ENCODE results near the gene ADAMTS9. TPM values are rescaled to one million over a fixed set of nuclear protein-coding genes. Genes with fewer than 3 reads are reported as not detected.

ADAMTS9 gene
- total RNA-seq, 1 experiment from 2014 or later = 0.46 TPM

GRCh38 chr3:64509206-64509605 lies 178.6 kb downstream of the ADAMTS9 start:
- H2BK5ac ChIP-seq (ENCODE audit: insufficient read length, low read length) = no peak overlapping the region
- H3K4me1 ChIP-seq (ENCODE audit: insufficient read depth, low read length) = no peaks in the 10 kb centered on the region
- H2BK12ac ChIP-seq (ENCODE audit: insufficient read length, low read depth, low read length) = no peak overlapping the region
- H3K79me1 ChIP-seq (ENCODE audit: insufficient read depth, low read depth, low read length, poor library complexity, severe bottlenecking) = no peaks in the 10 kb centered on the region
- Mint-ChIP-seq H3K27me3 (ENCODE audit: low read depth) (peaks cover 2% of the 10 kb centered on the region; the same call in 1 of the 2 replicates), H3K36me3 (ENCODE audit: insufficient read depth in 1 of 3, low read depth in 3 of 3) (no peaks in the 10 kb centered on the region), H3K4me1 (0 out of 4 replicates have a peak, but pooled peaks cover 0 to 2% of the 10 kb centered on the region in 2 experiments), H3K4me3 (no peak overlapping the region), H3K27ac (no peak overlapping the region), H3K9me3 (no peaks in the 10 kb centered on the region)
- H4K20me1 ChIP-seq (ENCODE audit: control insufficient read depth, insufficient read depth, insufficient read length) = no peaks in the 10 kb centered on the region
- no CpG with 5 or more reads among the region's 5 CpGs for WGBS (ENCODE audit: extremely low coverage, insufficient read length, low lambda C conversion rate)
- H3T11ph ChIP-seq (ENCODE audit: low read length) = no peak overlapping the region
- H3K9me3 ChIP-seq (ENCODE audit: control insufficient read depth, low read depth, low read length) = no peaks in the 10 kb centered on the region
- H3K79me2 ChIP-seq (ENCODE audit: insufficient read depth, low read length) = no peaks in the 10 kb centered on the region
- no peak overlapping the region for H3K27ac ChIP-seq (ENCODE audit: insufficient read length, low read depth, low read length)
- no peak overlapping the region for H4K5ac ChIP-seq (ENCODE audit: insufficient read length, low read depth, low read length)
- H3K18ac ChIP-seq (ENCODE audit: insufficient read length, low read depth, low read length) = no peak overlapping the region
- H3K9ac ChIP-seq (ENCODE audit: extremely low read depth, insufficient read length, low read length) = no peak overlapping the region
- H3K23ac ChIP-seq (ENCODE audit: insufficient read length, low read depth, low read length) = no peak overlapping the region
- no peak overlapping the region for H3K4ac ChIP-seq (ENCODE audit: low read depth, low read length)
- no peaks in the 10 kb centered on the region for H3K23me2 ChIP-seq (ENCODE audit: insufficient read length, low read depth, low read length, poor library complexity, severe bottlenecking)
- DNase-seq = no peak
- H2BK15ac ChIP-seq (ENCODE audit: low read depth, low read length) = no peak overlapping the region
- H2AK5ac ChIP-seq (ENCODE audit: insufficient read length, low read length) = no peak overlapping the region
- no peaks in the 10 kb centered on the region for H3K27me3 ChIP-seq (ENCODE audit: insufficient read depth, low read length)
- no peak overlapping the region for H3K56ac ChIP-seq (ENCODE audit: insufficient read length, low read depth, low read length)
- H2AFZ ChIP-seq (ENCODE audit: low read length) = no peak overlapping the region
- H3K4me2 ChIP-seq (ENCODE audit: insufficient read depth, insufficient read length, low read length) = no peak overlapping the region
- H2BK120ac ChIP-seq (ENCODE audit: low read depth, low read length, poor library complexity, severe bottlenecking) = no peak overlapping the region
- TF ChIP-seq CTCF (conservative IDR thresholded peaks at IDR 0.05) = no peak
- H2BK20ac ChIP-seq (ENCODE audit: low read depth, low read length, poor library complexity, severe bottlenecking) = no peak overlapping the region
- H4K91ac ChIP-seq (ENCODE audit: insufficient read length, low read depth, low read length) = no peak overlapping the region
- H4K8ac ChIP-seq (replicated peaks; ENCODE audit: insufficient read length, low read depth, low read length) = no peak overlapping the region
- H3K14ac ChIP-seq (ENCODE audit: insufficient read depth, low read length) = no peak overlapping the region
